K562 (cell line): ENCODE data around the gene TUBA4B. TPM values are rescaled to one million over a fixed set of nuclear protein-coding genes. Genes with fewer than 3 reads are reported as not detected.

Experiments
- ATAC-seq: fragments of 200-7000 bp; cut with Tn5 transposase; 3 replicates; pipeline ENCODE4 v1.9.1; 2020; ENCODE audit warnings: moderate library complexity
- BruUV-seq: library from RNA; stranded (reverse); fragments of 400-500 nt; replicated peaks from 2 replicates; lab custom pipeline; 2021; lab: Mats Ljungman, UMichigan
- CTCF ChIA-PET: fragments of 300-600 bp; formaldehyde crosslinking; extraction: SDS; loops from one replicate; lab custom pipeline; 2021; ENCODE audit warnings: low intra/inter-chr PET ratio; lab: Yijun Ruan, JAX
- POLR2A ChIA-PET: fragments of 300-600, 350-650 bp; sonication (Branson Sonifier 250); formaldehyde crosslinking; extraction: SDS; loops from one replicate; lab custom pipeline; 2021; ENCODE audit warnings: antibody characterized with exemption, inconsistent platforms; lab: Yijun Ruan, JAX
- DNase-seq, 4 experiments: peaks; one replicate each; pipeline versions ENCODE4 v3.0.0 to v3.0.0-alpha.2; 2011 to 2018; ENCODE audit warnings: low spot score in 3 of 4, mixed read lengths in 3 of 4; ENCODE audit errors: extremely low read depth in 1 of 4
- FAIRE-seq: peaks from 2 replicates; lab custom pipeline; 2011; peaks lifted over from hg19 to GRCh38; lab: Jason Lieb, UNC
- H2AFZ ChIP-seq: 2 replicates; pipeline ENCODE4 v1.6.0; 2011; ENCODE audit warnings: low read depth, low read length, control low read depth, inconsistent platforms
- H3K27ac ChIP-seq: fragments of 200-600 bp; 3 replicates; pipeline ENCODE4 v1.8.0; 2011; ENCODE audit warnings: low read depth, mild to moderate bottlenecking, control low read depth, inconsistent platforms, low read length, moderate library complexity, mixed read lengths; ENCODE audit errors: extremely low read depth
- H3K27me3 ChIP-seq, 2 experiments: fragments of 300-600 bp in 1 of 2; 2 replicates in 1 of 2; 3 replicates in 1 of 2; pipeline versions ENCODE4 v1.6.0 to v1.8.0; 2011; ENCODE audit warnings: inconsistent platforms in 2 of 2, low read length in 2 of 2, mild to moderate bottlenecking in 1 of 2, mixed read lengths in 1 of 2, moderate library complexity in 1 of 2; ENCODE audit not compliant: control insufficient read depth in 2 of 2, insufficient read depth in 2 of 2
- H3K36me3 ChIP-seq: fragments of 300-600 bp; 3 replicates; pipeline ENCODE4 v1.8.0; 2011; ENCODE audit warnings: mild to moderate bottlenecking, low read length, inconsistent platforms; ENCODE audit not compliant: control insufficient read depth, insufficient read depth
- H3K4me1 ChIP-seq, 2 experiments: fragments of 200-600 bp in 1 of 2; replicated peaks in 1 of 2; 2 replicates in 1 of 2; 3 replicates in 1 of 2; pipeline versions ENCODE4 v1.5.1 to v1.8.0; 2011; ENCODE audit warnings: inconsistent platforms in 2 of 2, low read length in 2 of 2, mild to moderate bottlenecking in 1 of 2, mixed read lengths in 1 of 2, moderate library complexity in 1 of 2; ENCODE audit not compliant: control insufficient read depth in 2 of 2, insufficient read depth in 2 of 2
- H3K4me2 ChIP-seq: 2 replicates; pipeline ENCODE4 v1.6.1; 2011; ENCODE audit warnings: low read length, control low read depth, inconsistent platforms, mixed read lengths; ENCODE audit not compliant: insufficient read depth
- H3K4me3 ChIP-seq: fragments of 200-600 bp; sonication (generic), shearing (Covaris generic); 2 replicates; pipeline ENCODE4 v1.5.1; 2016; ENCODE audit warnings: control low read depth, inconsistent platforms
- H3K79me2 ChIP-seq: fragments of 200-600 bp; 3 replicates; pipeline ENCODE4 v1.8.0; 2011; ENCODE audit warnings: low read length, inconsistent platforms; ENCODE audit not compliant: control insufficient read depth, insufficient read depth
- H3K9ac ChIP-seq, 2 experiments: 2 replicates each; pipeline versions ENCODE4 v1.6.0 to v1.6.1; 2011; ENCODE audit warnings: low read depth in 2 of 2, low read length in 2 of 2, control low read depth in 1 of 2, inconsistent platforms in 1 of 2, mild to moderate bottlenecking in 1 of 2, mixed read lengths in 1 of 2; ENCODE audit not compliant: insufficient read depth in 1 of 2
- H3K9me1 ChIP-seq: one replicate; pipeline ENCODE4 v1.6.0; 2011; ENCODE audit warnings: inconsistent platforms, mild to moderate bottlenecking, low read length, moderate library complexity; ENCODE audit not compliant: control insufficient read depth, insufficient read depth
- H3K9me3 ChIP-seq: replicated peaks from 2 replicates; pipeline ENCODE4 v1.5.1; 2011; ENCODE audit warnings: low read depth, low read length, inconsistent platforms; ENCODE audit not compliant: control insufficient read depth, insufficient read depth
- H4K20me1 ChIP-seq: replicated peaks from 2 replicates; pipeline ENCODE4 v1.6.1; 2011; ENCODE audit warnings: low read length, inconsistent platforms, mixed read lengths; ENCODE audit not compliant: control insufficient read depth, insufficient read depth
- CBFB ChIP-seq: sonication (generic); formaldehyde crosslinking; IDR thresholded peaks from 2 replicates; pipeline ENCODE4 v1.4.0; 2020; ENCODE audit warnings: mild to moderate bottlenecking, missing genetic modification reagents
- CBX5 ChIP-seq: IDR thresholded peaks from 2 replicates; pipeline ENCODE4 v1.6.1; 2014; ENCODE audit warnings: low read depth, borderline replicate concordance
- ETV6 ChIP-seq, 3 experiments: fragments of 150-350 bp in 1 of 3; sonication (generic) in 1 of 3; formaldehyde crosslinking in 1 of 3; IDR thresholded peaks; 2 replicates each; pipeline versions ENCODE4 v1.6.1 to v1.8.0; 2014 to 2022; ENCODE audit warnings: borderline replicate concordance in 2 of 3, low read depth in 2 of 3, antibody characterized with exemption in 1 of 3, low read length in 1 of 3, mild to moderate bottlenecking in 1 of 3, missing genetic modification reagents in 1 of 3
- KLF6 ChIP-seq: fragments of 250-450 bp; sonication (Bioruptor Pico); IDR thresholded peaks from 2 replicates; pipeline ENCODE4 v1.4.0; 2020; ENCODE audit warnings: mild to moderate bottlenecking, moderate library complexity, borderline replicate concordance
- NFIX ChIP-seq: fragments of 250-450 bp; sonication (Bioruptor Pico); IDR thresholded peaks from 2 replicates; pipeline ENCODE4 v1.4.0; 2020; ENCODE audit warnings: low read depth, mild to moderate bottlenecking, moderate library complexity
- PCBP2 ChIP-seq: fragments of 200-400 bp; formaldehyde crosslinking; IDR thresholded peaks from 2 replicates; pipeline ENCODE4 v1.6.1; 2018; ENCODE audit warnings: low read length, low read depth, mild to moderate bottlenecking, moderate library complexity; ENCODE audit not compliant: poor library complexity, severe bottlenecking
- POLR3A ChIP-seq: IDR thresholded peaks from 2 replicates; pipeline ENCODE4 v1.6.1; 2011; ENCODE audit warnings: borderline replicate concordance, mild to moderate bottlenecking, moderate library complexity; ENCODE audit not compliant: insufficient read length, insufficient read depth; ENCODE audit errors: extremely low read depth
- RBFOX2 ChIP-seq: fragments of 200-400 bp; formaldehyde crosslinking; IDR thresholded peaks from 2 replicates; pipeline ENCODE4 v1.6.1; 2017; ENCODE audit warnings: low read depth, mild to moderate bottlenecking, low read length, moderate library complexity
- SIX5 ChIP-seq, 2 experiments: IDR thresholded peaks; 2 replicates each; pipeline ENCODE4 v1.6.1; 2011; ENCODE audit warnings: low read length in 2 of 2, borderline replicate concordance in 1 of 2, low read depth in 1 of 2, mild to moderate bottlenecking in 1 of 2, moderate library complexity in 1 of 2; ENCODE audit not compliant: insufficient read depth in 1 of 2
- ZFP1 ChIP-seq: fragments of 450-650 bp; formaldehyde crosslinking; IDR thresholded peaks from 2 replicates; pipeline ENCODE4 v1.4.0; 2020; ENCODE audit warnings: mild to moderate bottlenecking, mixed read lengths
- ZNF586 ChIP-seq: fragments of 450-650 bp; formaldehyde crosslinking; conservative IDR thresholded peaks from 2 replicates; pipeline ENCODE4 v1.4.0; 2020; ENCODE audit warnings: mild to moderate bottlenecking, moderate library complexity
- WGBS: fragments of 100-300 bp; shearing (Covaris generic); methylation state at CpG from one replicate; pipeline ENCODE4 v1.1.6; 2016; ENCODE audit warnings: low coverage, mixed read lengths; ENCODE audit not compliant: insufficient coverage; ENCODE audit errors: missing lambda C conversion rate; 5-methylcytosine and 5-hydroxymethylcytosine counted together
- in situ Hi-C: fragments of 300-500 bp; cut with MboI; formaldehyde crosslinking; loops from 4 replicates; pipeline ENCODE4 v1.15.0; 2018; ENCODE audit warnings: inconsistent platforms, mixed read lengths
- intact Hi-C: fragments of 100-400 bp; cut with micrococcal nuclease; formaldehyde crosslinking; loops from 2 replicates; pipeline ENCODE4 v1.14.2; 2022
- polyA plus RNA-seq, 8 experiments: library from polyadenylated mRNA; depleted of rRNA in 4 of 8; stranded (reverse) in 5 of 8; unstranded in 3 of 8; fragments of >200 nt; fragmentation: Nextera tagmentation in 2 of 8; fragmentation: Illumina TruSeq in 1 of 8; extraction: Ambion mirVana in 2 of 8; extraction: Trizol in 1 of 8; gene quantifications; 2 replicates each; pipeline versions ENCODE4 v1.2.1 to v1.2.3, GENCODE V29; 2011 to 2014; ENCODE audit warnings: inconsistent platforms in 1 of 8, missing spikeins in 1 of 8
- total RNA-seq, 7 experiments: library from RNA; depleted of rRNA in 6 of 7; stranded (reverse); fragments of >200 nt in 6 of 7; fragmentation: Illumina TruSeq in 2 of 7; extraction: Trizol in 2 of 7; gene quantifications; 2 replicates each; pipeline versions ENCODE4 v1.2.1 to v1.2.3, GENCODE V29; 2011 to 2021; ENCODE audit warnings: low replicate concordance in 1 of 7
- TF ChIP-seq, protein P1 (sequence below): fragments of 450-650 bp; IDR thresholded peaks from 2 replicates; pipeline ENCODE4 v1.6.1; 2016; ENCODE audit warnings: low read depth

TUBA4B gene
- total and polyA plus RNA-seq, 9 of the 15 experiments (the other 6 are each of a cell fraction or from before 2014, with no cell fraction given) = 0.04 TPM; not detected in 8

DNA sequence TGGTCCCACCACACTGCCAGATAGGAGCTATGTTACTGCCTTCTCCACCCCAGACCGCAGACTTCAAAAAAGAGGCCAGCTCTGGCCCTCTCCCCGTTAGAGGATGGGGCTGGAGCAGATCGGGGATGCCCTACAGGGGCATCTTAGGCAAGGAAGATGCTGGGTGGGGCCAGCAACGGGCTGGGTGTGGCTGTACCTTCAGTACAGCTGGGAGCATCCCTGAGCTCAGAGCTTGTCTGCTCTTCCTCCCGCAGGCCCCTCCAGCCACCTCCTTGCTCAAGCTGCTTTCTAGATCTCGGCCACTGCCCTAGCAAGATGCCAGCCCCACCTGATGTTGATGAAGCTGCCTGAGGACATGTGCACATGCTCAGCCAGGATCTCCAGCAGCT lies 46.3 kb downstream of the TUBA4B start:
- Histone ChIP-seq H3K4me1 (peaks cover 18 to 36% of the 10 kb centered on the region in 2 experiments; a peak in 4 of 5 replicates), H4K20me1 (no peaks in the 10 kb centered on the region), H3K9me3 (no peaks in the 10 kb centered on the region), H3K27ac (no peak overlapping the region), H3K4me3 (no peak overlapping the region), H2AFZ (no peak overlapping the region), H3K9ac (peak overlapping the region in 1 of 2 experiments; percentile 79; a peak in 1 of 4 replicates), H3K36me3 (no peaks in the 10 kb centered on the region), H3K79me2 (no peaks in the 10 kb centered on the region), H3K4me2 (no peak overlapping the region), H3K27me3 (peaks cover 8 to 42% of the 10 kb centered on the region in 2 experiments), H3K9me1 (no peaks in the 10 kb centered on the region)
- in situ Hi-C loops = no loop called here
- intact Hi-C loops = loop anchor here (5.0 kb wide), 2 partner anchors 53 to 72 kb away; partner anchors contain the start of genes ANKZF1 and ATG9A
- ATAC-seq = no peak
- POLR2A ChIA-PET = interaction anchor here (0.8 to 0.9 kb wide), 2 partner anchors 10 to 20 kb away, joined by 3 to 5 read pairs; partner anchors contain the start of genes DNAJB2 and PTPRN
- 28% methylated on average over 6 of the region's 6 CpGs for WGBS
- BruUV-seq = no TSS peak
- FAIRE-seq = no peak
- no peak for DNase-seq
- CTCF ChIA-PET = interaction anchor here (0.5 to 1.7 kb wide), 6 partner anchors 16 to 241 kb away, joined by 3 to 10 read pairs (median 4); partner anchors contain the start of genes DNAJB2 and NHEJ1
- no peak for TF ChIP-seq ZFP1 (CRISPR knock-in tag)
- TF ChIP-seq, protein P1, sequence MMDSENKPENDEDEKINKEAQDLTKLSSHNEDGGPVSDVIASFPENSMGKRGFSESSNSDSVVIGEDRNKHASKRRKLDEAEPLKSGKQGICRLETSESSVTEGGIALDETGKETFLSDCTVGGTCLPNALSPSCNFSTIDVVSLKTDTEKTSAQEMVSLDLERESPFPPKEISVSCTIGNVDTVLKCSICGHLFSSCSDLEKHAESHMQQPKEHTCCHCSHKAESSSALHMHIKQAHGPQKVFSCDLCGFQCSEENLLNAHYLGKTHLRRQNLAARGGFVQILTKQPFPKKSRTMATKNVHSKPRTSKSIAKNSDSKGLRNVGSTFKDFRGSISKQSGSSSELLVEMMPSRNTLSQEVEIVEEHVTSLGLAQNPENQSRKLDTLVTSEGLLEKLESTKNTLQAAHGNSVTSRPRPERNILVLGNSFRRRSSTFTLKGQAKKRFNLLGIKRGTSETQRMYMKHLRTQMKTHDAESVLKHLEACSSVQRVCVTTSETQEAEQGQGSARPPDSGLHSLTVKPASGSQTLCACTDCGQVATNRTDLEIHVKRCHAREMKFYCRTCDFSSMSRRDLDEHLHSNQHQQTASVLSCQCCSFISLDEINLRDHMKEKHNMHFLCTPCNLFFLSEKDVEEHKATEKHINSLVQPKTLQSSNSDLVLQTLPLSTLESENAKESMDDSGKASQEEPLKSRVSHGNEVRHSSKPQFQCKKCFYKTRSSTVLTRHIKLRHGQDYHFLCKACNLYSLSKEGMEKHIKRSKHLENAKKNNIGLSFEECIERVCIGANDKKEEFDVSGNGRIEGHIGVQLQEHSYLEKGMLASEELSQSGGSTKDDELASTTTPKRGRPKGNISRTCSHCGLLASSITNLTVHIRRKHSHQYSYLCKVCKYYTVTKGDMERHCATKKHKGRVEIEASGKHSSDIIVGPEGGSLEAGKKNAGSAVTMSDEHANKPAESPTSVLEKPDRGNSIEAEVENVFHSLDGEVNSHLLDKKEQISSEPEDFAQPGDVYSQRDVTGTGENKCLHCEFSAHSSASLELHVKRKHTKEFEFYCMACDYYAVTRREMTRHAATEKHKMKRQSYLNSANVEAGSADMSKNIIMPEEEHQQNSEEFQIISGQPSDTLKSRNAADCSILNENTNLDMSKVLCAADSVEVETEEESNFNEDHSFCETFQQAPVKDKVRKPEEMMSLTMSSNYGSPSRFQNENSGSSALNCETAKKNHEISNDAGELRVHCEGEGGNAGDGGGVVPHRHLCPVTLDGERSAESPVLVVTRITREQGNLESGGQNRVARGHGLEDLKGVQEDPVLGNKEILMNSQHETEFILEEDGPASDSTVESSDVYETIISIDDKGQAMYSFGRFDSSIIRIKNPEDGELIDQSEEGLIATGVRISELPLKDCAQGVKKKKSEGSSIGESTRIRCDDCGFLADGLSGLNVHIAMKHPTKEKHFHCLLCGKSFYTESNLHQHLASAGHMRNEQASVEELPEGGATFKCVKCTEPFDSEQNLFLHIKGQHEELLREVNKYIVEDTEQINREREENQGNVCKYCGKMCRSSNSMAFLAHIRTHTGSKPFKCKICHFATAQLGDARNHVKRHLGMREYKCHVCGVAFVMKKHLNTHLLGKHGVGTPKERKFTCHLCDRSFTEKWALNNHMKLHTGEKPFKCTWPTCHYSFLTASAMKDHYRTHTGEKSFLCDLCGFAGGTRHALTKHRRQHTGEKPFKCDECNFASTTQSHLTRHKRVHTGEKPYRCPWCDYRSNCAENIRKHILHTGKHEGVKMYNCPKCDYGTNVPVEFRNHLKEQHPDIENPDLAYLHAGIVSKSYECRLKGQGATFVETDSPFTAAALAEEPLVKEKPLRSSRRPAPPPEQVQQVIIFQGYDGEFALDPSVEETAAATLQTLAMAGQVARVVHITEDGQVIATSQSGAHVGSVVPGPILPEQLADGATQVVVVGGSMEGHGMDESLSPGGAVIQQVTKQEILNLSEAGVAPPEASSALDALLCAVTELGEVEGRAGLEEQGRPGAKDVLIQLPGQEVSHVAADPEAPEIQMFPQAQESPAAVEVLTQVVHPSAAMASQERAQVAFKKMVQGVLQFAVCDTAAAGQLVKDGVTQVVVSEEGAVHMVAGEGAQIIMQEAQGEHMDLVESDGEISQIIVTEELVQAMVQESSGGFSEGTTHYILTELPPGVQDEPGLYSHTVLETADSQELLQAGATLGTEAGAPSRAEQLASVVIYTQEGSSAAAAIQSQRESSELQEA = no peak
- TF ChIP-seq PCBP2 = no peak
- TF ChIP-seq POLR3A = no peak
- no peak for TF ChIP-seq ZNF586 (CRISPR knock-in tag)
- TF ChIP-seq SIX5 (IDR thresholded peaks at IDR 0.05; ENCODE audit: borderline replicate concordance in 1 of 2, insufficient read depth in 1 of 2, low read depth in 1 of 2, low read length in 2 of 2) = no peak
- TF ChIP-seq RBFOX2 = no peak
- no peak for TF ChIP-seq CBX5
- no peak for TF ChIP-seq NFIX (CRISPR knock-in tag)
- TF ChIP-seq CBFB (CRISPR knock-in tag) = no peak
- no peak for TF ChIP-seq ETV6 (IDR thresholded peaks at IDR 0.05; ENCODE audit: borderline replicate concordance in 1 of 2, low read depth in 2 of 2, low read length in 1 of 2)
- no peak for TF ChIP-seq ETV6 (CRISPR knock-in tag; IDR thresholded peaks at IDR 0.05; ENCODE audit: borderline replicate concordance)
- no peak for TF ChIP-seq KLF6 (CRISPR knock-in tag)
